ENCODE measurements around the gene TYSND1.

GRCh38 chr10:70139151-70139996 lies 7.1 kb downstream of the TYSND1 start:
- TF ChIP-seq POLR2A (IDR thresholded peaks at IDR 0.05; ENCODE audit: low read depth, low read length) (no peak), PAX5 (IDR thresholded peaks at IDR 0.05; ENCODE audit: insufficient read depth, low read length, severe bottlenecking) (no peak)
